ENCODE measurements around the gene ZNF236. TPM values are rescaled to one million over a fixed set of nuclear protein-coding genes. Genes with fewer than 3 reads are reported as not detected.

Gene ZNF236
- total and polyA plus RNA-seq, 8 donors, result 2.6 to 13.3 (median 6.7) TPM

DNA sequence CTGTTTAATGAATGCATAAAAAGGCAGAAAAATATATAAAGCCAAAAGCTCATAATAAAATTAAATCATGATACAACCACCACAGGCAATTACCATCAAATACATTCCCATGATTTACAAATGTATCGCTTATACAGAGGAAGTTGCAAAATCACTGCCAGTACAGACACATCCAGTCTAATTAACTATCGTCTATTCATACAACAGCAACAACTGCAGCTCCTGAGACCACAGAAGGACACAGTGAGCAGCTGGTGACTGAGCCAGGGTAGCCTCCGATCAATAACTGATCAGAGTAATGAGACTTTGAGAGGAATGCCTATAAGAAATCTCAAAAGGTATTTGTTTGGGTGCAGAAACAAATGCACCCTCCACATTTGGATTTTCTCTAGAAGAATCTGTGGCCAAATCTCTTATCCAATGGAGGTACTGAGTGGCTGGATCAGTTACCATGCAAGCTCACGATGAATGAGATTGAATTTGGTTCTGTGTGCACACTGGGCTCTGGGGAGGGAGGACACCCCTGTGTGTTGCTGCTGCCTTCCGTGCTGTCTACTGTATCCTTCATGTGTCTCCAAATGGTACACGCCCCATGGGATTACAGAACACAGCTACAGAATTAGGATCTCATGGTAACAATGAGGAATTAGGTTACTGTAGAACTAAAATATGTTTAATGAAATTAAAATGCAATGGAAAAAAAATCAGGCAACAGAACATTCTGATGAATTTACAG lies 190.6 kb downstream of the ZNF236 start:
- TF ChIP-seq, protein P1, sequence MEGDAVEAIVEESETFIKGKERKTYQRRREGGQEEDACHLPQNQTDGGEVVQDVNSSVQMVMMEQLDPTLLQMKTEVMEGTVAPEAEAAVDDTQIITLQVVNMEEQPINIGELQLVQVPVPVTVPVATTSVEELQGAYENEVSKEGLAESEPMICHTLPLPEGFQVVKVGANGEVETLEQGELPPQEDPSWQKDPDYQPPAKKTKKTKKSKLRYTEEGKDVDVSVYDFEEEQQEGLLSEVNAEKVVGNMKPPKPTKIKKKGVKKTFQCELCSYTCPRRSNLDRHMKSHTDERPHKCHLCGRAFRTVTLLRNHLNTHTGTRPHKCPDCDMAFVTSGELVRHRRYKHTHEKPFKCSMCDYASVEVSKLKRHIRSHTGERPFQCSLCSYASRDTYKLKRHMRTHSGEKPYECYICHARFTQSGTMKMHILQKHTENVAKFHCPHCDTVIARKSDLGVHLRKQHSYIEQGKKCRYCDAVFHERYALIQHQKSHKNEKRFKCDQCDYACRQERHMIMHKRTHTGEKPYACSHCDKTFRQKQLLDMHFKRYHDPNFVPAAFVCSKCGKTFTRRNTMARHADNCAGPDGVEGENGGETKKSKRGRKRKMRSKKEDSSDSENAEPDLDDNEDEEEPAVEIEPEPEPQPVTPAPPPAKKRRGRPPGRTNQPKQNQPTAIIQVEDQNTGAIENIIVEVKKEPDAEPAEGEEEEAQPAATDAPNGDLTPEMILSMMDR (IDR thresholded peaks at IDR 0.05), result no peak
- Histone ChIP-seq H3K36me3 (peaks cover 0 to 11% (median 3%) of the 10 kb centered on the region in 3 donors), H3K27ac (no peak overlapping the region), H3K9me3 (no peaks in the 10 kb centered on the region), H3K4me1 (no peaks in the 10 kb centered on the region), H3K27me3 (no peaks in the 10 kb centered on the region), H3K4me3 (no peak overlapping the region)
- DNase-seq, result no peak
- no peak for FAIRE-seq
- 89 to 90% methylated on average over 6 of the region's 6 CpGs for WGBS, 2 donors
- intact Hi-C loops (cut with DNase I), result no loop called here
- ATAC-seq, result no peak

DNA sequence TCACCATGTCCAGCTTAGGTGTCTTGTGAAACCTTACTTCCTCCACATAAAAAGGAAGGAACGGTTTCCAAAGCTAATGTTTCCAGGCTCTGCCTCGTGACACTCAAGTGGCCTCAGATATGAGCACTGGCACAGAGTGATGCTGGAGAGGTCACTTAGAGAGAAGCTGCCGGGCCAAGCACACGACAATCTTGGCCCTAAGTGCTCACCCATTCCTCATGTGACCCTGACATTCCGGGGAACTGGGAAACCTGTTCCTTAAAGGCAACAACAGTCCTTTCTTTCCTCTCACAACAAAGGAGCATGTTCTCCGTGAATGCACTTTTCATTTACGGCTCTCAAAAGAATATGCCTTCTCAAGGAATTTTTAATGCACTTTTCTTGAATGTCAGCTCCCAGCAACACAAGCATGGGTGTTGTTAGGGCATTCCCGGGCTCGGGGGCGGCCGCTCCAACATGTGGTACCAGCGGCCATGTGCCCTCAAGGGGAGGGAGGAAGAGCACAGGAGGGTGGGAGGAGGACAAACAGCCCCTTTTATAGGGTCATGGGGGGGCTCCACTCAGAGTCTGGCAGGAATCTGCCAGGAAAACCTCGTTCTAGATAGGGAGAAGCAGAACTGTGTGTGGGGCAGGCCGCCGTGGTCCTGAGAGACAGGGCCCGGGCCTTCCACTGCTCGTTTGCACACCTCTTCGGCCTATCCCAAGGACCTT lies 191.6 kb downstream of the ZNF236 start:
- 67 to 69% methylated on average over 18 of the region's 18 CpGs for WGBS, 2 donors
- peak overlapping the region in 2 of 4 donors; percentile 6 to 30 for H3K27ac ChIP-seq
- no peak for DNase-seq

DNA sequence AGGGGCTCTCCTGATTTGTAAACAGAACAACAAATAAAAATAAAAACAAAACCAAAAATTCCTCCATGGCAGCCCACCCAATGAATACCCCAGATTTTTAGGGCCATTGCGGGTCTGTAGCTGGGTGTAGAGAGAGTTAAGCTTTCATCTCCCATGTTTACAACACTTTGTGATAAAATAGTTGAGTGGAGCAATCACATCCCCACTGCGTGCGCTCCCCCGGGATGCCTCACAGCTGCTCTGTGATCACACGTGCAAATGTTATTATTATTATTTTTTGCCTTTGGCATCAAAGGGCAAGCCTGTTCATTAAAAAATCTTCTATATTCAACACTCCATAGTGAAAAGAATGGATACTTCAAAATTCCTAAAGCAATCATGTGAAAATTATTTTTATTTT lies 192.2 kb downstream of the ZNF236 start:
- DNase-seq, result no peak
- H3K36me3 ChIP-seq, result peaks cover 0 to 11% (median 3%) of the 10 kb centered on the region in 3 donors

More for the DNA sequence above, 191.6 kb downstream of the ZNF236 start:
- Histone ChIP-seq H3K27me3 (no peaks in the 10 kb centered on the region), H3K4me3 (no peak overlapping the region), H3K9me3 (no peaks in the 10 kb centered on the region), H3K4me1 (no peaks in the 10 kb centered on the region), H3K36me3 (peaks cover 0 to 11% (median 3%) of the 10 kb centered on the region in 3 donors)
- no peak for FAIRE-seq
- ATAC-seq, result peak in 3 of 4 donors; percentile 66 to 79 (median 66)
- TF ChIP-seq, protein P1 (IDR thresholded peaks at IDR 0.05), result no peak
- intact Hi-C loops (cut with DNase I), result no loop called here

DNA sequence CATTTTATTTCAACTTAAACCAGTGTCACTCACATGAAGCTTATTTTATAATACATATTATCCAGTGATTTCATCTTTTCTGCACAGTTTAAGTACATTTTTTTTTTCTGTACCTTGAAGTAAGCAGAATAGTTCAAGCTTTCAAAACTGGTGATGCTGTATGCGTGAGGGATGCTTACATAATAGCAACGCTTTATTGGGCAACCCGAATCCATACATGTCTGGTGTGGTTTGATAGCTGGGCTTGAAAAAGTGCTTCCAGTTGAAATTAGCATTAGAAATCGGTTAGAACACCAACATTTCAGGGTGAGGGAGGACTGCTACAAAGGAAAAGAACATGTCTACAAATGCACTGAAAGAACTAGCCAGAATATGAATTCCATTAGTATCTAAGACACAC lies 192.8 kb downstream of the ZNF236 start:
- intact Hi-C loops (cut with DNase I), result no loop called here
- H3K27ac ChIP-seq, result no peak overlapping the region
- ATAC-seq, result no peak
- H3K4me1 ChIP-seq, result no peaks in the 10 kb centered on the region
- no peak for DNase-seq
- H3K36me3 ChIP-seq, result peaks cover 0 to 11% (median 3%) of the 10 kb centered on the region in 3 donors
- no peak for FAIRE-seq
- TF ChIP-seq, protein P1 (IDR thresholded peaks at IDR 0.05), result no peak
- no peaks in the 10 kb centered on the region for H3K9me3 ChIP-seq
- WGBS, 2 donors, result 85 to 94% methylated on average over 4 of the region's 4 CpGs
- H3K27me3 ChIP-seq, result no peaks in the 10 kb centered on the region
- no peak overlapping the region for H3K4me3 ChIP-seq

More for the DNA sequence above, 192.2 kb downstream of the ZNF236 start:
- H3K27me3 ChIP-seq, result no peaks in the 10 kb centered on the region
- no peaks in the 10 kb centered on the region for H3K9me3 ChIP-seq
- no peak overlapping the region for H3K4me3 ChIP-seq
- intact Hi-C loops (cut with DNase I), result no loop called here
- no peak for FAIRE-seq
- H3K27ac ChIP-seq, result no peak overlapping the region
- no peak for ATAC-seq
- TF ChIP-seq, protein P1 (IDR thresholded peaks at IDR 0.05), result no peak
- no peaks in the 10 kb centered on the region for H3K4me1 ChIP-seq
- 77 to 83% methylated on average over 5 of the region's 5 CpGs for WGBS, 2 donors
